ENCODE results near the gene BTNL9. TPM values are rescaled to one million over a fixed set of nuclear protein-coding genes. Genes with fewer than 3 reads are reported as not detected.
A peak's percentile ranks its signal among the peaks of the same experiment; 100 is the strongest.

The BTNL9 gene
- total RNA-seq, 2 donors from 2014 or later = 5.3 to 23.5 TPM

DNA sequence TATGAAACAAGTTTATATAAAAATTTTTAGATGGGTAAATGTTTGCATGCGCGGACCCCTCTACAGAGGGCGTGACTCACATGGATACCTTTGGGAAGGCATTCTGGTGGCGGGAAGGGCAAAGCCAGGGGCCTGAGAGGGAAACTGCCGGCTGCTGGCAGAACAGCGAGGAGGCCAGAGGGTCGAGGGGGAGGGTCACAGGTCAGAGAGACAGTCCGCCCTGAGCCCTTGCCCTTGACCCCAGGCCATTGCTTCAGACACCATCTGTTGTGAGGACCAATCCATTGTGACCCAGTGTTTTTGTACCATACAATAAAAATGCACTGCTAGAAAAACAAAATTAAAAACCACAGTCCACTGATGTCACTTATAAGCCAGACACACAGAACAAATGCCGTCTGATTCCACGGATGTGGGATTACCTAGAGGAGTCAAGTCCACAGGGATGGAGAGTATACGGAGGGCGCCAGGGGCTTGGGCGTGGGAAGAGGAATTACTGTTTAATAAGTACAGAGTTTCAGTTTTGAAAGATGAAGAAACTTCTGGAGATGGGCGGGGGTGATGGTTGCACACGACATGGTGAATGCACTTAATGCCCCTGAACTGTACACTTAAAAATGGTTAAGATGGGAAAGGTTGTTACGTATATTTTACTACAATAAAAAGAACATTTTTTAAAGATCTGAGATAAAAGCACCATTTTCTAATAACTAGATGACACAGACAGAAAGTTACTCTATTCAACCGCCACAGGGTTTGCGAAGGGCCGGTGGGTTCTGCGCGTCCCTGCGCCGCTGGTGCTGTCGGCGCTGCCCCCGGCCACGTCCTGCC lies 12.0 kb downstream of the BTNL9 start:
- TF ChIP-seq, protein P1, sequence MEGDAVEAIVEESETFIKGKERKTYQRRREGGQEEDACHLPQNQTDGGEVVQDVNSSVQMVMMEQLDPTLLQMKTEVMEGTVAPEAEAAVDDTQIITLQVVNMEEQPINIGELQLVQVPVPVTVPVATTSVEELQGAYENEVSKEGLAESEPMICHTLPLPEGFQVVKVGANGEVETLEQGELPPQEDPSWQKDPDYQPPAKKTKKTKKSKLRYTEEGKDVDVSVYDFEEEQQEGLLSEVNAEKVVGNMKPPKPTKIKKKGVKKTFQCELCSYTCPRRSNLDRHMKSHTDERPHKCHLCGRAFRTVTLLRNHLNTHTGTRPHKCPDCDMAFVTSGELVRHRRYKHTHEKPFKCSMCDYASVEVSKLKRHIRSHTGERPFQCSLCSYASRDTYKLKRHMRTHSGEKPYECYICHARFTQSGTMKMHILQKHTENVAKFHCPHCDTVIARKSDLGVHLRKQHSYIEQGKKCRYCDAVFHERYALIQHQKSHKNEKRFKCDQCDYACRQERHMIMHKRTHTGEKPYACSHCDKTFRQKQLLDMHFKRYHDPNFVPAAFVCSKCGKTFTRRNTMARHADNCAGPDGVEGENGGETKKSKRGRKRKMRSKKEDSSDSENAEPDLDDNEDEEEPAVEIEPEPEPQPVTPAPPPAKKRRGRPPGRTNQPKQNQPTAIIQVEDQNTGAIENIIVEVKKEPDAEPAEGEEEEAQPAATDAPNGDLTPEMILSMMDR (IDR thresholded peaks at IDR 0.05) = no peak
- peak overlapping the region; percentile 41 to 58 for H3K4me3 ChIP-seq
- no peaks in the 10 kb centered on the region for H3K9me3 ChIP-seq
- H3K27me3 ChIP-seq = peaks cover 5 to 7% of the 10 kb centered on the region in 2 donors
- peak overlapping the region in 1 of 2 donors; percentile 32 for H3K27ac ChIP-seq
- peak; percentile 51 for DNase-seq (ENCODE audit: low spot score)
- peaks cover 0 to 20% of the 10 kb centered on the region in 2 donors for H3K4me1 ChIP-seq
- no peaks in the 10 kb centered on the region for H3K36me3 ChIP-seq

DNA sequence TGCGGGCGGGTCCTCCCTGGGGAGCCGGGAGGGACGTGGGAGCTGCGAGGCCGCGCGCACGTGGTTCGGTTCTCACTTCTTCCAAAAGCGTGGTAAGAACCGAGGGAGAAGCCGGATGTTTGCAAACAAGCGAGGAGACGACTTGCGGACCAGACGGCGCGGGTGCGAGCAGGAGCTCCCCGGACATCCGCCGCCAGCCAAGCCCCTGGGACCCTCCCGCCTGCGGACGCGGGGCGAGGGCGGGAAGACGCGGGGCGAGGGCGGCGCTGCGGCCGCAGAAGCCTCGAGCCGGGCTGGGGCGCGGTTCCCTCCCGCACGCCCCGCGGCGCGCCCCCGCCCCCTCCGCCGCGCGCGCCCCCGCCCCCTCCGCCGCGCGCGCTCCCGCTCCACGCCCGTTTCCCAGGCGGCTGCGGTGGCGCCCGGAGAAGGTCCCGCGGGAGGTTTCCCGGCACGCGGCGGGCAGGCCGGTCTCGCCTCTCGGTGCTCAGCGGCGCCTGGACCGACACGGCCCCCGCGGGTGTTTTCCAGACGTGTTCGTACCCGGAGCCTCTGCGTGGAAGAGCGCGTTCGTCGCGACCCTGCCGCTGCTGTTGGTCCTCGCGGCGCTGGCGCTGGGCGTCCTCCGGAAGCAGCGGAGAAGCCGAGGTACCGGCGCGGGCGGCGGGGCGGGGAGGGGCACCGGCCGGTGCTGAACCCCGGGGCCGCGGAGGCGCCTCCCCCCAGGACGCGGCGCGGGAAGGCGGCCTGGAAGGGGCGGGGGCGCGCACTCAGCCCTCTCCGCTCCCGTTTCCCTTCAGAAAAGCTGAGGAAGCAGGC lies 12.8 kb downstream of the BTNL9 start:
- Histone ChIP-seq H3K27me3 (peaks cover 5 to 7% of the 10 kb centered on the region in 2 donors), H3K36me3 (no peaks in the 10 kb centered on the region), H3K4me3 (peak overlapping the region; percentile 41 to 58), H3K4me1 (peaks cover 0 to 20% of the 10 kb centered on the region in 2 donors), H3K27ac (peak overlapping the region; percentile 55 to 63), H3K9me3 (no peaks in the 10 kb centered on the region)
- TF ChIP-seq, protein P1 (IDR thresholded peaks at IDR 0.05) = no peak
- peak; percentile 30 for DNase-seq (ENCODE audit: low spot score)

DNA sequence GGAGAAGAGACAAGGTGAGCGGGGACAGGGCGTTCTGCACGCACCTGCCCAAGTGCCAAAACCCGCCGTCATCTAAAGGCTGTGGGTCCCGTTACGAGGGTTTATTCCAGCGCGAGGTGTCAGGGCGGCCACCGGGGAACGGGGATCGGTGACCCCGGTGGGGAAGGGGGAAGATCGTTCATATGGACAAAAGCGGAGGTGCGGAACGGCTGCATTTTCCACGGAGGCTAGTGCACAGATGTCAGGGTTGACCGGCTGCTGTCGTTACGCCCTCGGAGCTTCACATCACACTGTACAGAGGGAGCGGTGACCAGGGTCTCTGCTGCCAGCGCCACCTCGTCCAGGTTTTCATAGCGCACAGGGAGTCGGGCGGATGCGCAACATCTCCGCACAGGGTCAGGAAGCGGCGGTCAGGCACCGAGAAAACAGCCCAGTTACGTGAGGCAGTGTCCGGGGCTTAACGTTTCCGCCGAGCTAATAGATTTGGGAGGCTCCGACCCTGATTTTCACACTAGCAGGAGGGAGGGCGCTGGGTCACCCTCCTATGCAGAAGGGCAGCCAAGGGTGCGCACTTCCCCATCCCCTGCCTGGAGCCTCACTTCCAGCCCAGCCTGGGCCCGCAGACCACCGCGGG lies 13.5 kb downstream of the BTNL9 start:
- no peaks in the 10 kb centered on the region for H3K36me3 ChIP-seq
- peaks cover 0 to 20% of the 10 kb centered on the region in 2 donors for H3K4me1 ChIP-seq
- peaks cover 5 to 7% of the 10 kb centered on the region in 2 donors for H3K27me3 ChIP-seq
- TF ChIP-seq, protein P1 (IDR thresholded peaks at IDR 0.05) = no peak
- peak; percentile 46 for DNase-seq (ENCODE audit: low spot score)
- peak overlapping the region; percentile 41 to 58 for H3K4me3 ChIP-seq
- H3K9me3 ChIP-seq = no peaks in the 10 kb centered on the region
- peak overlapping the region; percentile 55 to 63 for H3K27ac ChIP-seq

DNA sequence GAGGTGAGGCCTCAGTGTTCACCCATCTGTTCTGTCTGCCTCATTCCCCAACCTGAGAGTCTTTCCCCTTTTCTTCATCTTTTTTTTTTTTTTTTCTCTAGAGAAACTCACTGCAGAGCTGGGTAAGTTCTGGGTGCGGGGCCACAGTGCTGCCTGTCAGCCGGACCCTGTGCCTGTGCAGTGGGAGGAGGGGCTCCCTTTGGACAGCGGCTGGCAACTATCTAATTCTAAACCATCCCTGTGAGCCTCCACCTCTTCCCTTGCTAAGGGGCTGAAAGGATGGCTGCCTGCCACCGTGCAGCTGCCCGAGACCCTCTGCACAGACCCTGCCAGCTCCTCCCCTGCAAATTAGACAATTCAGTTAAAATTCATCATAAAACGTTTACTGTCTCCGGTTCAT lies 14.1 kb downstream of the BTNL9 start:
- DNase-seq (ENCODE audit: low spot score) = no peak
- Histone ChIP-seq H3K36me3 (no peaks in the 10 kb centered on the region), H3K27me3 (peaks cover 5 to 13% of the 10 kb centered on the region in 2 donors), H3K4me3 (peak overlapping the region; percentile 41 to 58), H3K9me3 (no peaks in the 10 kb centered on the region), H3K4me1 (peaks cover 0 to 20% of the 10 kb centered on the region in 2 donors), H3K27ac (peak overlapping the region in 1 of 2 donors; percentile 55)
- TF ChIP-seq, protein P1 (IDR thresholded peaks at IDR 0.05) = no peak

DNA sequence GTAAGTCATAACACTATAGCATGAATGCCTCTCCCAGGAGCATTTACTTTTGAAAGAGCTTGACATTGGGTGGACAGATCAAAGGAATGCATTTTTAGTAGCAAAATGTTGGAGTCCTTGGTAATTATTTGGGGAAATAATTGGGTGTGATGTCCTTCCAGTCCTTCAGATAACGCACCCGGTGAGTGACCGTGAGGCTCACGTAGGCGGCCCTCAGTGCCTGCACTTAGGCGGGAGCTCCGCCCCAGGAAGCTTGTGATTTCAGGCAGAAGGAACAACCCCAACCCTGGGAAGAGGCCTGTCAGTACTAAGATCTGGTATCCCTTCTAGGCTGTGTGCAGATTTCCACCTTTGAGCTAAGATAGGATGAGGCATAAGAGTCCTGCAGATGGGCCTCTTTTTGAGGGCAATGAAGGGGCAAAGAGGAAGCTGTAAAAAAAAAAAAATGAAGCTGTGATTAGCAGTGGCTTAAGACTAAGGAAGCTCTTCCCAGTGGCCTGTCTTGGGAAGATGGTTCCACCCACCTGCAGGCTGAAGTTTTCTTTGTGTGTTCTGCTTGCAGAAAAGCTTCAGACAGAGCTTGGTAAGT lies 14.9 kb downstream of the BTNL9 start:
- peak overlapping the region in 1 of 2 donors; percentile 58 for H3K4me3 ChIP-seq
- H3K27me3 ChIP-seq = peaks cover 5 to 14% of the 10 kb centered on the region in 2 donors
- no peak for DNase-seq (ENCODE audit: low spot score)
- no peaks in the 10 kb centered on the region for H3K9me3 ChIP-seq
- peaks cover 0 to 23% of the 10 kb centered on the region in 2 donors for H3K4me1 ChIP-seq
- no peaks in the 10 kb centered on the region for H3K36me3 ChIP-seq
- peak overlapping the region in 1 of 2 donors; percentile 55 for H3K27ac ChIP-seq
- TF ChIP-seq, protein P1 (IDR thresholded peaks at IDR 0.05) = no peak
